HG03520 (cell line): Measurements from ENCODE around the gene EDIL3.
"Not testable (repeated sequence)": the region's sequence is repeated elsewhere in the genome, so short reads cannot be mapped to it uniquely, and the experiment has no call there.

ENCODE experiments used
- ATAC-seq: cut with Tn5 transposase; IDR thresholded peaks from one replicate; pipeline ENCODE4 v1.9.1; 2021; ENCODE audit warnings: mild to moderate bottlenecking, moderate library complexity; ENCODE audit not compliant: unreplicated experiment

Gene EDIL3

DNA sequence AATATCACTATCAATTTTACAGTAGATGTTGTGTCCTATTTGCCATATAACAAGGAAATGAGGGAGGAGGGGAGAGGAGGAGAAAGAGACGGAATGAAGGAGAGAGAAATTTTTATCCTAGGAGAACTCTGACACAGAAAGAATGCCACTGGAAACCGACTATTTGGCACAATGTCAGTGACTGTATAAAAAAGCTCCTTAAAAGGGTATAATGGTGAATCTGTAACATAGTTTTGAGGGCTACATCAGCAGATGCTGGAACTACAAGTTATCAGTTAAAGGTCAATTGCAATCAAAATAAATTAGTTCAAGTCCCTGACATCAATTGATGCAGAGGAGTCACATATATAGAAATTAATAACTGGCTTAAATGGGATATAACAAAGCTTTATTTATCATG, 5.7 kb downstream of the EDIL3 start:
- no peak for ATAC-seq

- ATAC-seq: no peak
Measured at GRCh38 chr5:84378420-84378819, 6.3 kb downstream of the EDIL3 start.

GRCh38 chr5:84376346-84376745, 8.3 kb downstream of the EDIL3 start:
- no peak for ATAC-seq

DNA sequence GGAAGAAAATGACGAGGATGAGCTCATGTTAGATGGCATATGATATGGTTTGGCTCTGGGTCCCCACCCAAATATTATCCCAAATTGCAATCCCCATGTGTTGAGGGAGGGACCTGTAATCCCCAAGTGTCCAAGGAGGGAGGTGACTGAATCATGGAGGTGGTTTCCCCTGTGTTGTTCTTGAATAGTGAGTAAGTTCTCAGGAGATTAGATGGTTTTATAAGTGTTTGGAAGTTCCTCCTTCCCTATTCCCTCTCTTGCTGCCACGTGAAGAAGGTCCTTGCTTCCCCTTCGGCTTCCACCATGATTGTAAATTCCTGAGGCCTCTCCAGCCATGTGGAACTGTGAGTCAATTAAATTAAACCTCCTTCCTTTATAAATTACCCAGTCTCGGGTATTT, 10.1 kb downstream of the EDIL3 start:
- no peak for ATAC-seq

- ATAC-seq: no peak
Measured at GRCh38 chr5:84373506-84373905, 11.2 kb downstream of the EDIL3 start.

GRCh38 chr5:84372066-84372695, 12.5 kb downstream of the EDIL3 start:
- no peak for ATAC-seq

GRCh38 chr5:84370176-84370575, 14.5 kb downstream of the EDIL3 start:
- no peak for ATAC-seq

DNA sequence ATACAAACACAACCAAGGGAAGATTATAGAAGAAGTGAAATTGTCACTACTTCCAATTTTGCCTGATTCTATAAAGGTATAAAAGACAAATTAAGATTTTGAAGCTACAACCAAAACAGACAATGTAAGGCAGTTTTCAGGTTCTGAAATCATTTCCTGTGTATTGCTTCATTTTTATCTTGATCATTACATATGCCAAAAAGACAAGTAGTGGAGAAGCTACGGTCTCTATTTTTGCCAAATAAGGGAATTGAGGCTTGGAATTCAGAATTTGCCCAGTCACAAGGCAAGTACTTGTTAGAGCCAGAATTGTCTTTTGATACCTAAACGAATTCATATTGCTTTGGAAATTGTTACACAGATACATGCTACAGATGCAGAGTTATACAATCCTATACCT, 20.6 kb downstream of the EDIL3 start:
- no peak for ATAC-seq

GRCh38 chr5:84362061-84362720, 22.5 kb downstream of the EDIL3 start:
- ATAC-seq: no peak

DNA sequence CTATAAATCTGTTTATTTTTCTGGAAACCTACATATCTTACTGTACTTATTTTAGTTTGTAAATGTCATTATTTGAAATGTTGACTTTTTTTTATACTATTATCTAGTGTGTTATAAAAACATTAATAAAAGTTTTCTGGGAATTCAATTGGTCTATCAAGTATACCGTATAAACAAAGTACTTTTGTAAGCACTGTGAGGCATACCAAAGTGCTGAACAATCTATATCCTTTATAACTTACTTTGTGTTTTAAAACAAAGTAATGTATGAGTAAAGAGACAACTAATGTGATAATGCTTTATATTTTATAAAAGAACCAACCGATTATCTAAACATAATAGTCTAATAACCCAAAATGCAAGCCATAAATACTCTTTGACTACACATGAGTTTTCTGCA, 23.1 kb downstream of the EDIL3 start:
- no peak for ATAC-seq

- no peak for ATAC-seq
Measured at GRCh38 chr5:84360056-84360455, 24.6 kb downstream of the EDIL3 start.

GRCh38 chr5:84354101-84354500, 30.6 kb downstream of the EDIL3 start:
- no peak for ATAC-seq

DNA sequence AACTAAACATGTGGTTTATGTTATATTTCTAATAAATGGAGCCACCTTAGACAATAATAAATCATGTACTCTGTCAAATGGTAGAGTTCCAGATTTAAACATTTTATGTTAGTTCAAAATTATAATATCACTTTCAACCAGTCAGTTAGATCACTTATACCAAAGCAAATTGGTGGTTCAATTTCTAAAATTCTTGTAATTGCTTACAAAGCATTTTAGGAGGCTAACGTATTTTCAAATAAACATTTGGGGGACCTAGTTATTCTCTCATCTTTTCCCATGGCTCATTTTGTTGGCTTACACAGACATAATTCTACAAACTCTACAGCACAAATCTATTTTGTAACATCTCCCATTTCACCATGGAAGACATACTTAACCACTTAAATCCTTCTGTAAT, 39.9 kb downstream of the EDIL3 start:
- ATAC-seq: no peak

DNA sequence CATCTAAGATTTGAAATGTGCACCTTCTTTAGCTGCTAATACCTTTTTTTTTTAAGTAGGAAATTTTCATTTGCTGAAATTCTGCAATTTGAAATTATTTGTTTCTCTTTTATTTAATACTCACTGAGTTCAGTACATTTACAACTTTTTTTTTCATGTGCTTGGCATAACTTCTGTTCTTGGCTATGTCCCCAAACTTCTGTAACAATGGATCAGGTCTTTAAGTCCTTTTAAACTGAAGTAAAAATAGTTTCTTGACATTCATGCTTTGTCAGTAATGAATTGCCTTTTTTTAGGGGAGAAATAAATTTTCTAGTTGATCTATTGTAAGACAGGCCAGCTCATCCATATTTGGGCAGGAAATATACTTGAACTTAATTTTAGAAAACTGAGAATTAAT, 41.5 kb downstream of the EDIL3 start:
- no peak for ATAC-seq

DNA sequence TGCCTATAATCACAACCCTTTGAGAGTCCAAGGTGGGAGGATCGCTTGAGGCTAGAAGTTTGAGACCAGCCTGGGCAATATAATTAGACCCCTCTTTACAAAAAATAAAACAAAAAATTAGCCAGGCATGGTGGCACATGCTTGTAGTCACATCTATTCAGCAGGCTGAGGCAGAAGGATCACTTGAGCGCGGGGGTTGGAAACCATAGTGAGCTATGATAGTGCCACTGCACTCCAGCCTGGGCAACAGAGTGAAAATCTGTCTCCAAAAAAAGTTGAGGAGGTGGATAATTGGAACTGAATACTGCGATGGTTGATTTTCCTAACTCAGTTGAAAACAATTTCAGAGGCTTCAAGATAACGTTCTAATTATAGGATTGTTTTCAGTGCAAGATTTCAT, 52.6 kb downstream of the EDIL3 start:
- no peak for ATAC-seq

- ATAC-seq: no peak
Measured at GRCh38 chr5:84327591-84327990, 57.1 kb downstream of the EDIL3 start.

- ATAC-seq: no peak
Measured at GRCh38 chr5:84322646-84323045, 62.0 kb downstream of the EDIL3 start.

- not testable (repeated sequence) for ATAC-seq
Measured at GRCh38 chr5:84317826-84318225, 66.9 kb downstream of the EDIL3 start.

DNA sequence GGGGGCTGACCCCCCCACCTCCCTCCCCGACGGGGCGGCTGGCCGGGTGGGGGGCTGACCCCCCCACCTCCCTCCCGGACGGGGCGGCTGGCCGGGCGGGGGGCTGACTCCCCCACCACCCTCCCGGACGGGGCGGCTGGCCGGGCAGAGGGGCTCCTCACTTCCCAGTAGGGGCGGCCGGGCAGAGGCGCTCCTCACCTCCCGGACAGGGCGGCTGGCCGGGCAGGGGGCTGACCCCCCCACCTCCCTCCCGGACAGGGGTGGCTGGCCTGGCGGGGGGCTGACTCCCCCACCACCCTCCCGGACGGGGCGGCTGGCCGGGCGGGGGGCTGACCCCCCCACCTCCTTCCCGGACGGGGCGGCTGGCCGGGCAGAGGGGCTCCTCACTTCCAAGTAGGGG, 72.4 kb downstream of the EDIL3 start:
- not testable (repeated sequence) for ATAC-seq

DNA sequence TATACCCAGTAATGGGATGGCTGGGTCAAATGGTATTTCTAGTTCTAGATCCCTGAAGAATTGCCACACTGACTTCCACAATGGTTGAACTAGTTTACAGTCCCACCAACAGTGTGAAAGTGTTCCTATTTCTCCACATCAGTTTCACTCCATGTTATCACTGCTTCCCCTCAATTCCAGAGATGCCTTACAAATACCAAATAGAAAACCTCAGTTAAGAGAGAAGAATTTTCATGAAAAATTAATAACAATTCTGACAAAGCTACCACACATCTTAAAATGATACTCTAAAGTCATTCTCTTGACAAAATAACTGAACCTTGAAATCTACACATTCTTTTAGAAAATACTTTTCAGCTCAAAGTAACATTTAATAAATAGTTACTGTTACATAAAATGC, 74.8 kb downstream of the EDIL3 start:
- not testable (repeated sequence) for ATAC-seq

DNA sequence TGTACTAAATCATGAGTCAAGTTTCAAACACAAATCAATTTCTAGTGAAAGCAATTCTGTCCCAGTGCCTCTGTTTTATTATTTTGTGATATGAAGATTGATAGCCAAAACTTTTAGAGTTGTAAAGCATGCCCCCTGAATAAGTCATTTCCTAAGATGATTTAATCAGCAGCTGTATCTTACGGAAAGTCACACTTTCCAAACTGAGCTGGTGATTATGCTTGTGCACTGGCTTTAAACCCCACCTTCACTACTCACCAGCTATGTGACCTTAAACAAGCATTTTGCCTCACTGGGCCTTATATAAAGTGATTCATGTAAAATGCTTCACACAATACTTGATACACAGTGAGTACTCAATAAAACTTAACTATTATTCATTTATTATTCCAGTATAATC, 78.1 kb downstream of the EDIL3 start:
- no peak for ATAC-seq

GRCh38 chr5:84304599-84304998, 80.1 kb downstream of the EDIL3 start:
- no peak for ATAC-seq

DNA sequence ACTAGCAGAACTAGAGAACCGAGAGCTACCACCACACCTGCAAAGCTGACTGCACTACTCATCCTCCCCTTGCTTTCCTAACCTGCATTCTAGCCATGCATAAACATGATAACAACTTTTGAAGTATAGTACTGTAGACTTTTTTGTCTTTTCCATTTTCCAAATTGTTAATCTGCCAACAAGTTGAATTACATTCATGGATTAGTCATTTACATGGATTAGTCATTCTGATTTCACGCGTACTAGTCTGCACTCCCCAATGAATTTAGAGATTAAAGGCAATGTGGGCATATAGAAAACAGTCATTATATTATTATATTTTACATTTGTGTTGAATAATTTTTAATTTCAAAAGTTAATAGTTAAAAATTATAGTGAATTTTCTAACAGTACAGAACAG, 81.4 kb downstream of the EDIL3 start:
- ATAC-seq: no peak
